HG03135 (cell line): ENCODE results near the gene CTSE.
"Not testable (repeated sequence)": the region's sequence is repeated elsewhere in the genome, so short reads cannot be mapped to it uniquely, and the experiment has no call there.

Experiments
- ATAC-seq: cut with Tn5 transposase; IDR thresholded peaks from one replicate; pipeline ENCODE4 v1.9.1; 2021; ENCODE audit warnings: mild to moderate bottlenecking, moderate library complexity; ENCODE audit not compliant: unreplicated experiment

CTSE gene

DNA sequence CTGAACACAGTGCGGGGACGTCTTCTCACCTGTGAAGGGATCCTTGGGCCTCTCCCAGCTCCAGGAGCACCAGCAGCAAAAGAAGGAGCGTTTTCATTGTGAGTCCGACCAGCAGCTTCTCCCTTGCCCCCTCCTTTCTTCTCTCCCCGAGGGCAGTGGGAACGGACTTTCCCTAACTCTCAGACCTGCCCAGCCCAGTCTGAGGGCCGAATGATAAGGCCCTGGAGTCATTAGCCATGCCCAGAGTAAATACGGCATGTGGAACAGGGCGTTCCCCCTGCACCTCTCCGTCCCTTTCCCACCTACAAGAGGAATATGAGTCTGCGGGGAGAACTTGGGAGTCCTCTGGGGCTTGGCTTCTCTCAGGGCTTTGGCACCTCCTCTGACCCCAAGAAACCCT is at the start of gene CTSE:
Gene CTSE, minus strand, starts transcription at position 201 of the 400 bp plus-strand sequence. Its CDS starts 104 bp downstream, at position 97.
- ATAC-seq, result no peak

GRCh38 chr1:206070627-206071304 is 47.1 kb upstream of the CTSE start:
- no peak for ATAC-seq

- ATAC-seq, result no peak
These were observed 44.6 kb upstream of the CTSE start for GRCh38 chr1:206068314-206068713.

GRCh38 chr1:206067486-206068227 is 44.0 kb upstream of the CTSE start:
- no peak for ATAC-seq

DNA sequence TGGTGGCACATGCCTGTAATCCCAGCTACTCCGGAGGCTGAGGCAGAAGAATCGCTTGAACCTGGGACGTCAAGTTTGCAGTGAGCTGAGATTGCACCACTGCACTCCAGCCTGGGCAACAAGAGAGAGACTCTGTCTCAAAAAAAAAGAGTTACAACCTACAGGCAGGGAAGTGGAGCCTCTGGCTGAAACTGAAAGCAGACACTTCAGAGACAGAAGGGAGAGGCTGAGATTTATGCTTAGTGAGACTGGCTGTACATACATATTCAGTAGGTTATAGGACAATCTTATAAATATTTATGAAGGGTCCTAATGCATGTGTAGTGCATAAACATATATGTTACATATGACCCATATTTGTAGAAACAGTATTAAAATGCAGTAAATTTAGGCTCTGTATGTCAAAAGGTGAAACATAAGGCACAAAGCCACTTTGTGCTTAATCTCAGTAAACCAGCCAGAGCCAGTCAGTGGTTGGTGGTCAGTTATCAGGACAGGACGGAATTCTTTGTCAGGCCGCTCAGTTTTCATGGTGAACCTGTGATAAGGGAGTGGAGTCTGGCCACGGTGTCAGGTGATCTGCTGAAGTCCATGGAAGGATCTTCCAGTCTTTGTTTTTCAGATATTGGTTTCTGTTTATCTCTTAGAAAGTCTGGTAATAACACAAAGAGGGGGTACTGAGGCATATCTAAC is 42.9 kb upstream of the CTSE start:
- peak; percentile 94 for ATAC-seq

- no peak for ATAC-seq
These were observed 42.0 kb upstream of the CTSE start for GRCh38 chr1:206065547-206066145.

- not testable (repeated sequence) for ATAC-seq
These were observed 40.8 kb upstream of the CTSE start for GRCh38 chr1:206064501-206064900.

DNA sequence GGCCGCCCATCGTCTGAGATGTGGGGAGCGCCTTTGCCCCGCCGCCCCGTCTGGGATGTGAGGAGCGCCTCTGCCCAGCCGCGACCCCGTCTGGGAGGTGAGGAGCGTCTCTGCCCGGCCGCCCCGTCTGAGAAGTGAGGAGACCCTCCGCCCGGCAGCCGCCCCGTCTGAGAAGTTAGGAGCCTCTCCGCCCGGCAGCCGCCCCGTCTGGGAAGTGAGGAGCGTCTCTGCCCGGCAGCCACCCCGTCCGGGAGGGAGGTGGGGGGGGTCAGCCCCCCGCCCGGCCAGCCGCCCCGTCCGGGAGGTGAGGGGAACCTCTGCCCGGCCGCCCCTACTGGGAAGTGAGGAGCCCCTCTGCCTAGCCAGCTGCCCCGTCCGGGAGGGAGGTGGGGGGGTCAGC is 40.3 kb upstream of the CTSE start:
- not testable (repeated sequence) for ATAC-seq

GRCh38 chr1:206062464-206062863 is 38.8 kb upstream of the CTSE start:
- no peak for ATAC-seq

DNA sequence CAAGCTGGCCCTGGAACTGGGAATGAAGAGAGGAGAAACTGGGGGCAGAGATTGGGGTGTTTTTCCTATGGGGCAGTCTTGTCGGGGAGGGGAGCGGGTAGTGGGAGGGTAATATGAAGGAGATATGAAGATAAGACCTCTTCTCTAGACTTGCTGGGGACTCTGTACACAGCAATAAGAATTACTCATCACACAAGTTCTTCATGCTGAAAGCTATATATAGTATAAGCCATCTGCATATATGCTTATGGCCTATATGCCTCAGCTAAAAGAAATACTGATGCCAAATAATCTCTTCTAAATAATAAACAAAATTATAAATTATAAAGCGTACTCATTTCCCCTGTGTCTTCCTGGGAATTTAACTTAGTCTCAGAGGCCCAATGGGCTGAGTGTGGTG is 37.1 kb upstream of the CTSE start:
- ATAC-seq, result no peak

DNA sequence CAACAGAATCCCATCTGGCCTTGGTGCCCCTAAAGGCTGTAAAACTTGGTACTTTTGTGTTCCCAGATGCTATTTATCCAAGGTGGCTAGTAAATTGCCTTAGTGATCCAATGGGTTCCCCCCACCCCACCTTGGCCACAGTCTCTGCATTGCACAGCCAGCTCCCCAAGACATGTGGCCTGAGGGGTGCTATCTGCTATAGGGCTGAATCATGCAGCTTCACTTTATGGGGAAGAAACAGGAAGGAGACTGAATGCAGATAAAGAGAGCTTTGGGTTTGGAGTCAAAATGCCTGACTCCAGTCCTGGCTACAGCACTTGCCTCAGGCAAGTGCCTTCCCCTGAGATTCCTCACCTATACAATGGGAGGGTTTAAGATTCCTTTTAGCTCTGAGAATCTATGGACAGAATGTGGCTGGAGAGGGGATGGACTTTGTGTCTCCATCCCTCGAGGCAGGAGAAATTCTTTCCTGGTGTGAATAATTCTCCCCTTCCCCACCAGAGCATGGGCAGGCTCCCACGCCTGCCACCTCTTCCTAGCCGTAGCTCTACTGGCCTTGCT is 35.7 kb upstream of the CTSE start:
- no peak for ATAC-seq

GRCh38 chr1:206058927-206059292 is 35.2 kb upstream of the CTSE start:
- no peak for ATAC-seq

DNA sequence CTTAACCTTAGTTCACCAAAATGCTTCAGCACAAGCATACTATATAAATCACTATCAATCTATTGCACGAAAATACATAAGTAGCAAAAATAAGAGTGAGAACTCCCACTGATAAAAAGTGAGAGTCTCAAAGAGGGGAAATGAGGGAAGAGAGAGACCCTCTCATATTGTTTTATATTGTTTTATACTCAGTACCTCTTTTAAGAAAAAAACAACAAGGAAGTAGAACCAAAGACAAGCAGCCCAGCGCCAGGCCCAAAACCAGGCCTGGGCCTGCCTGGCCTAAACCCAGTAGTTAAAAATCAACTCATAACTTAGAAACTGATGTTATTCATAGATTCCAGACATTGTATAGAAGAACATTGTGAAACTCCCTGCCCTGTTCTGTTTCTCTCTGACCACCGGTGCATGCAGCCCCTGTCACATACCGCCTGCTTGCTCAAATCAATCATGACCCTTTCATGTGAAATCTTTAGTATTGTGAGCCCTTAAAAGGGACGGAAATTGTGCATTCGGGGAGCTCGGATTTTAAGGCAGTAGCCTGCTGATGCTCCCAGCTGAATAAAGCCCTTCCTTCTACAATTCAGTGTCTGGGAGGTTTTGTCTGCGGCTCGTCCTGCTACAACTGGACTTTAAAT is 34.7 kb upstream of the CTSE start:
- ATAC-seq, result not testable (repeated sequence)

DNA sequence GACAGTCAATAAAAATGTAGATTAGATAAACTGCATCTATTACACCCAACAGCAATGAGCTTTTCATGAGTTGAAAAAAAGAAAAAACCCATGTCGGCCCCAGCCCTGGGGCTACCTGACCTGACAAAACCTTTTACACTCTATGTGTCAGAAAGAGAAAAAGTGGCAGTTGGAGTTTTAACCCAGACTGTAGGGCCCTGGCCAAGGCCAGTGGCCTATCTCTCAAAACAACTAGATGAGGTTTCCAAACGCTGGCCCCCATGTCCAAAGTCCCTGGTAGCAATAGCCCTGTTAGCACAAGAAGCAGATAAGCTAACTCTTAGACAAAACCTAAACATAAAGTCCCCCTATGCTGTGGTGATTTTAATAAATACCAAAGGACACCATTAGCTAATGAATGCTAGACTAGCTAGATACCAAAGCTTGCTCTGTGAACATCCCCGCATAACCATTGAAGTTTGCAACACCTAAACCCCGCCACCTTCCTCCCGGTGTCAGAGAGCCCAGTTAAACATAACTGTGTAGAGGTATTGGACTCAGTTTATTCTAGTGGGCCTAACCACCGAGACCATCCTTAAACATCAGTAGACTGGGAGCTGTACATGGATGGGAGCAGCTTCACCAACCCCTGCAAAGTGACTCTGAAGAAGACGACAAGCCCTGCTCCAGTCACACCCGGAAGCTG is 32.1 kb upstream of the CTSE start:
- not testable (repeated sequence) for ATAC-seq

DNA sequence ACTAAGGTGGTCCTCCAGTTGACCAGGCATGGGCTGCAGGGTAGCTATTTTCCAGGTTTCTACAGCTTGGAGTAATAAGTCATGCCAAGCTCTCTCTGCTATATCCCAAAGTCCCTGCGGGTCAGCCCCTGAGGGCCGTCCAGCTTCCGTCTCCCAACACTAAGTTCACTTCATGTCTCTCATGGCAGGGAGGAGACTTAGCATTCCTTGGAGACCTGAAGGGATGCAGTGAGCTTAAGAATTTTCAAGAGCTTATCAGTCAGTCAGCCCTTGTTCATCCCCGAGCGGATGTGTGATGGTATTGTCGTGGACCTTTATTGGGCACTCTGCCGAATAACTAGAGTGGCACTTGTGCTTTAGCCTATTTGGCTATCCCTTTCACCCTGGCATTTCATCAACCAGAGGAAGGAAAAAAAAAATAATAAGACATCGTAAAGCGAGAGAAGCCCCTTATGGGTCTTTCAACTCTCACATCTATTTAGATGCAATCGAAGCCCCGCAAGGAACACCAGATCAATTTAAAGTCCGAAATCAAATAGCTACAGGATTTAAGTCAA is 31.5 kb upstream of the CTSE start:
- not testable (repeated sequence) for ATAC-seq

- not testable (repeated sequence) for ATAC-seq
These were observed 29.9 kb upstream of the CTSE start for GRCh38 chr1:206053616-206054015.

- ATAC-seq, result not testable (repeated sequence)
These were observed 29.4 kb upstream of the CTSE start, which contains the start of gene RHEX for GRCh38 chr1:206052919-206053610. TSS of gene RHEX (plus strand) at chr1:206053173. CDS start at chr1:206097829, 44,656 bp downstream.

- ATAC-seq, result not testable (repeated sequence)
These were observed 28.7 kb upstream of the CTSE start for GRCh38 chr1:206052231-206052865.
